GM12801 (cell line): ENCODE data around the gene CDC45.

Experiments
- CTCF ChIP-seq: IDR thresholded peaks from one replicate; pipeline ENCODE4 v1.5.1; 2011; ENCODE audit warnings: control low read depth; ENCODE audit not compliant: insufficient read length; ENCODE audit errors: extremely low read depth

Gene CDC45

GRCh38 chr22:19478045-19478900, 1.4 kb upstream of the CDC45 start:
- TF ChIP-seq CTCF: no peak

- no peak for TF ChIP-seq CTCF
Observed at GRCh38 chr22:19478901-19479354, 792 bp upstream of the CDC45 start, which contains the start of gene UFD1. Gene UFD1 (minus strand): TSS chr22:19479193. CDS start chr22:19479085, 108 bp downstream.

- no peak for TF ChIP-seq CTCF
Observed at GRCh38 chr22:19480173-19480568, 451 bp downstream of the CDC45 start.

GRCh38 chr22:19480789-19481188, 1.1 kb downstream of the CDC45 start:
- no peak for TF ChIP-seq CTCF

GRCh38 chr22:19482297-19482696, 2.6 kb downstream of the CDC45 start:
- TF ChIP-seq CTCF: no peak

GRCh38 chr22:19483481-19484244, 3.9 kb downstream of the CDC45 start:
- no peak for TF ChIP-seq CTCF

- no peak for TF ChIP-seq CTCF
Observed at GRCh38 chr22:19488285-19488684, 8.6 kb downstream of the CDC45 start.
